Measurements from ENCODE around the gene KANSL1. TPM values are rescaled to one million over a fixed set of nuclear protein-coding genes. Genes with fewer than 3 reads are reported as not detected.

KANSL1 gene
- total RNA-seq, 1 donor from 2014 or later = 121 TPM

GRCh38 chr17:45999900-46000290 is 193.3 kb downstream of the KANSL1 start:
- no peaks in the 10 kb centered on the region for H3K9me3 Mint-ChIP-seq

GRCh38 chr17:45998987-45999899 is 194.0 kb downstream of the KANSL1 start, which contains the start of gene STH:
STH (plus strand) TSS chr17:45999250; CDS start chr17:45999280, 30 bp downstream.
- TF ChIP-seq CTCF (conservative IDR thresholded peaks at IDR 0.05) = no peak
- no peak for DNase-seq (ENCODE audit: low read depth, low spot score)
- Mint-ChIP-seq H3K4me3 (no peak within 1 kb of the TSS), H3K27ac (ENCODE audit: unreplicated experiment) (no peak within 1 kb of the TSS), H3K4me1 (no peaks in the 10 kb centered on the region), H3K27me3 (ENCODE audit: low read depth) (no peaks in the 10 kb centered on the region), H3K36me3 (ENCODE audit: low read depth) (no peaks in the 10 kb centered on the region), H3K9me3 (no peaks in the 10 kb centered on the region)

More at GRCh38 chr17:45999900-46000290, 193.3 kb downstream of the KANSL1 start:
- Mint-ChIP-seq H3K27me3 (ENCODE audit: low read depth) (no peaks in the 10 kb centered on the region), H3K4me3 (no peak overlapping the region), H3K4me1 (no peaks in the 10 kb centered on the region), H3K36me3 (ENCODE audit: low read depth) (no peaks in the 10 kb centered on the region), H3K27ac (ENCODE audit: unreplicated experiment) (no peak overlapping the region)
- no peak for TF ChIP-seq CTCF (conservative IDR thresholded peaks at IDR 0.05)
- no peak for DNase-seq (ENCODE audit: low read depth, low spot score)

GRCh38 chr17:45997624-45998023 is 195.6 kb downstream of the KANSL1 start:
- no peaks in the 10 kb centered on the region for H3K27me3 Mint-ChIP-seq (ENCODE audit: low read depth)
- no peaks in the 10 kb centered on the region for H3K36me3 Mint-ChIP-seq (ENCODE audit: low read depth)
- no peaks in the 10 kb centered on the region for H3K9me3 Mint-ChIP-seq
- H3K4me3 Mint-ChIP-seq = no peak overlapping the region
- H3K4me1 Mint-ChIP-seq = peaks cover 3% of the 10 kb centered on the region
- no peak for DNase-seq (ENCODE audit: low read depth, low spot score)
- TF ChIP-seq CTCF (conservative IDR thresholded peaks at IDR 0.05) = no peak
- H3K27ac Mint-ChIP-seq (ENCODE audit: unreplicated experiment) = no peak overlapping the region

- Mint-ChIP-seq H3K9me3 (no peaks in the 10 kb centered on the region), H3K4me1 (peaks cover 3% of the 10 kb centered on the region), H3K27ac (ENCODE audit: unreplicated experiment) (no peak overlapping the region), H3K27me3 (ENCODE audit: low read depth) (no peaks in the 10 kb centered on the region), H3K36me3 (ENCODE audit: low read depth) (no peaks in the 10 kb centered on the region), H3K4me3 (no peak overlapping the region)
- no peak for DNase-seq (ENCODE audit: low read depth, low spot score)
- TF ChIP-seq CTCF (conservative IDR thresholded peaks at IDR 0.05) = no peak
Measured at GRCh38 chr17:45997166-45997565, 196.1 kb downstream of the KANSL1 start.

- TF ChIP-seq CTCF (conservative IDR thresholded peaks at IDR 0.05) = no peak
- no peak overlapping the region for H3K4me3 Mint-ChIP-seq
- no peaks in the 10 kb centered on the region for H3K27me3 Mint-ChIP-seq (ENCODE audit: low read depth)
- no peak overlapping the region for H3K27ac Mint-ChIP-seq (ENCODE audit: unreplicated experiment)
- H3K4me1 Mint-ChIP-seq = peaks cover 3% of the 10 kb centered on the region
- no peaks in the 10 kb centered on the region for H3K9me3 Mint-ChIP-seq
- no peaks in the 10 kb centered on the region for H3K36me3 Mint-ChIP-seq (ENCODE audit: low read depth)
- DNase-seq (ENCODE audit: low read depth, low spot score) = no peak
Measured at GRCh38 chr17:45996282-45996937, 196.8 kb downstream of the KANSL1 start.

Data from neural crest cell (in vitro differentiated cells).